Fibroblast of pulmonary artery (primary cell): ENCODE data around the gene SPATA31D4.

Experiments
- DNase-seq: peaks from one replicate; pipeline ENCODE4 v3.0.0-alpha.2; 2010; ENCODE audit warnings: low read depth
- H3K4me3 ChIP-seq: replicated peaks from 2 replicates; pipeline ENCODE4 v1.5.1; 2011; ENCODE audit warnings: low read depth, mild to moderate bottlenecking, control low read depth, low read length, moderate library complexity
- TF ChIP-seq, protein P1 (sequence below): IDR thresholded peaks from 2 replicates; pipeline ENCODE4 v1.5.1; 2011; ENCODE audit warnings: mild to moderate bottlenecking, control low read depth, low read length, inconsistent platforms; ENCODE audit errors: missing control alignments

SPATA31D4 gene

GRCh38 chr9:81980568-81980967 lies 52.3 kb downstream of the SPATA31D4 start:
- no peak for DNase-seq
- H3K4me3 ChIP-seq = no peak overlapping the region
- TF ChIP-seq, protein P1, sequence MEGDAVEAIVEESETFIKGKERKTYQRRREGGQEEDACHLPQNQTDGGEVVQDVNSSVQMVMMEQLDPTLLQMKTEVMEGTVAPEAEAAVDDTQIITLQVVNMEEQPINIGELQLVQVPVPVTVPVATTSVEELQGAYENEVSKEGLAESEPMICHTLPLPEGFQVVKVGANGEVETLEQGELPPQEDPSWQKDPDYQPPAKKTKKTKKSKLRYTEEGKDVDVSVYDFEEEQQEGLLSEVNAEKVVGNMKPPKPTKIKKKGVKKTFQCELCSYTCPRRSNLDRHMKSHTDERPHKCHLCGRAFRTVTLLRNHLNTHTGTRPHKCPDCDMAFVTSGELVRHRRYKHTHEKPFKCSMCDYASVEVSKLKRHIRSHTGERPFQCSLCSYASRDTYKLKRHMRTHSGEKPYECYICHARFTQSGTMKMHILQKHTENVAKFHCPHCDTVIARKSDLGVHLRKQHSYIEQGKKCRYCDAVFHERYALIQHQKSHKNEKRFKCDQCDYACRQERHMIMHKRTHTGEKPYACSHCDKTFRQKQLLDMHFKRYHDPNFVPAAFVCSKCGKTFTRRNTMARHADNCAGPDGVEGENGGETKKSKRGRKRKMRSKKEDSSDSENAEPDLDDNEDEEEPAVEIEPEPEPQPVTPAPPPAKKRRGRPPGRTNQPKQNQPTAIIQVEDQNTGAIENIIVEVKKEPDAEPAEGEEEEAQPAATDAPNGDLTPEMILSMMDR = no peak

DNA sequence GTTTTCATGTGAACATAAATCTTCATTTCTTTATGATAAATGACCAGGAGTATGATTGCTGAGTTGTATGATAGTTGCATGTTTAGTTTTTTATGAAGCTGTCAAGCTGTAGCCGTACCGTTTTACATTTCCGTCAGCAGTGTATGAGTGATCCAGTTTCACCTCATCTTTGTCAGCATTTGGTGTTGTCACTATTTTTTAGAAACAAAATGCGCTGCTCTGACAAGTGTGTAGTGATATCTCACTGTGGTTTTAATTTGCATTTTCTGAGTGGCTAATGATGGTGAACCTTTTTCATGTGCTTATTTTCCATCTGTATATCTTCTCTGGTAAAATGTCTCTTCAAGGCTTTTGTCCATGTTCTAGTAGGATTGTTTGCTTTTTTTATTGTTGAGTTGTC lies 53.7 kb downstream of the SPATA31D4 start:
- H3K4me3 ChIP-seq = no peak overlapping the region
- TF ChIP-seq, protein P1 = no peak

More for the DNA sequence above, 53.7 kb downstream of the SPATA31D4 start:
- DNase-seq = no peak
